ENCODE data around the gene PRKAR1B. TPM values are rescaled to one million over a fixed set of nuclear protein-coding genes. Genes with fewer than 3 reads are reported as not detected.

The PRKAR1B gene
- total RNA-seq (2022; extraction: Qiagen RNA extraction): 29.1 to 35.7 TPM (median 33.7 TPM) in 5 replicates

DNA sequence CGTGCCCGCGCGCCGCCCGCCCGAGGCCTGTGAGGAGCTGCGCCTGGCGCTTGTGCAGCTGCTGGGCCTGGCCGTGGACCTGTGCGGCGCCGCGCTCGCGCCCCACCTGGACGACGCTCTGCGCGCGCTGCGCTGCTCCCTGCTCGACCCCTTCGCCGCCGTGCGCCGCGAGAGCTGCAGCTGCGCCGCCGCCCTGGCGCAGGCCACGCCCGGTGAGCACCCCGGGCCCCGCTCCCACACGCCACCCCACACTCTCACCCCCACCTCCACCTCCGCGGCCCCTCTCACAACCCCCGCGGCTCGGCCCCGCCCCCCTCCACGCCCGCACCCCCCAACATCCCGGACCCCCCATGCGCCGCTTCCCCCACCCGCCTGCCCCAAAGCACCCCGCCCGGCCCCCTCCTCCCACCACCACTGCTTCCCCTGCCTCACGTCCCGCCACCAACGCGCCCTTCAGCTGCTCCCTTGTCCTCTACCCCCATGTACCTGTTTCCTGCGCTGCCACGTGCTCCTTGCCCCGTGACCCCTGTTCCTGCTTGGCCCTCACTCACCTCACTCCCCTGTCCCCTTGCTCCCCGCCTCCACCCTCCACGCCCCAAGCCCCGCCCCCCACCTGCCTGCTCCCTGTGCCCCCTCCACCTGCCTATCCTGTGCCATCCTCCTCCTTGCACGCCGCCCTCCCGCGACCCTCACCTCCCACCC, at the start of gene PRKAR1B:
PRKAR1B (minus strand) TSS at position 178 of the 702 bp plus-strand sequence. CDS start 15,776 bp downstream, outside the sequence.

DNA sequence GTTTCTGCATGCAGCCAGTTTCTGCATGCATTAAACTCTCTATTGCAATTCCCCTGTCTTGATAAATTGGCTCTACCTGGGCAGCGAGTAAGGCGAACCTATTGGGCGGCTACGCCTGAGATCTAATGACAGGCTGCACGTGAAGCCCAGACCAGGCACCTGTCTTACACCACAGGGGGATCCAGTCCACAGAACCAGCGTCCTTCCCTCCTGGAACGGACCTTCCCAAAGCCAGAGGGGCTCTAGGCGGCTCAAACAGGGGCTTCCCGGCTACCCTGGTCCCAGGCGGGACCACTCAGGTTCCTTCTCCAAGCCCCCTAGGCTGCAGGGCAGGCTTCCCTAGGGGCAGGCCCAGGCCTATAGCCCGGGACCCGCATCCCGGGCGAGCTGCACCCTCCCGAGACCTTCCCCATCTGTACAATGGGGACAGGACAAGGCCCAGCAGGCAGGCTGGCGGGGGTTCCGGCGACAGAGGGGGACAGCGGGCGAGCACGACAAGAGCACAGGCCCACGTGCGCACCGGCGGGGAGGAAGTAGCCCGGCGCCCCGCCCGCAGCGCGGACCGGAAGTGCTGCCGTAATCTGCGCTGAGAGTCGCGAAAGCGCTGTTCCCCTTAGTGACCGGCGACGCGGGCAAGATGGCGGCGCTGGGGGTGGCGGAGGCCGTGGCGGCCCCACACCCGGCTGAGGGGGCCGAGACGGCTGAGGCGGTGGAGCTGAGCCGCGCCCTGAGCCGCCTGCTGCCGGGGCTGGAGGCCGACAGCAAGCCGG, 812 bp downstream of the PRKAR1B start, which contains the start of gene DNAAF5:
DNAAF5 (plus strand) TSS at position 616 of the 770 bp plus-strand sequence; CDS start at position 638, 22 bp downstream.

DNA sequence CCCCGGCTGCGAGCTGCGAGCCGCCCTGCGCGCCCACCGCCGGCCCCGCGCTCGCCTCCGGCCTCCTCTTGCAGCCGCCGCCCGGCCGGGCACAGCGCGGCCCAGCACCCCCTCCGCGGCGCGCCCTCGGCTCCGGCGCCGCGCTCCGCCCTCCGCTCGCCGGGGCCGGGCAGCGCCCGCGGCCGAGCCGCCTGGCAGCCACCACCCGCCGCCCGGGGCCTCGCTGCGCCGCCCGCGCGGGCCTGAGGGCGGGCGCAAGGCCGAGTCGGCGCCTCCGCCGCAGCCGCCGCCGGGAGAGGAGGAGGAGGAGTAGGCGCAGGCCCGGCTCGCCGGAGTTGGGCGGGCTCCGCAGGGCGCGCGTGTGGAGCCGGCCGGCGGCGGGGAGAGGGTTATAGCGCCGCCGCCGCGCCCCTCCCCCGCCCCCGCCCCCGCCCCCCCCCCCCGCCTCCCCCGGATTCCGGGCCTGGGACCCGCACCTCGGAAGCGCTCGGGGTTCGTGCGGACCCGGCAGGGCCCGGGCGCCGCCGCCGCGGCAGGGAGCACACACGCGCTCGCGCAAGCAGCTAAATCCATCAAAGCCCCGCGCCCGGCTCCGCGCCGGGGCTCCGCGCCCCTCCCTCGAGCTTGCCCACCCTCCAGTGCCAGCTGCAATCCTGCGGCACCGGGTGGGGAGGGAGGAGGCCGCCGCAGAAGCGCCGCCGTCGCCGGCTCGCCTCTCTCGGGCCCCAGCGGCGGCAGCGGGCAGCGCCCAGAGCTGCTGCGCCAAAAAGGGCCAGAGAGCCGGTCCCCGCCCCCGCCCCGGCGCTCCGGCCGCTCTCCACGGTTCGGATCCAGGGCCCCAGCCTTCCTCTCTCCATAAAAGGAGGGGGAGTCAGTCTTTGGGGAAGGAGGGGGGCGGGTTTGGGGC, 207.3 kb downstream of the PRKAR1B start, which contains the start of gene PDGFA:
PDGFA (minus strand) TSS at position 363 of the 907 bp plus-strand sequence. CDS start 845 bp downstream, outside the sequence.

Other genes with a start within 250 kb of the PRKAR1B start
- 30.2 to 36.4 TPM (median 35.7 TPM) in 5 replicates for gene PDGFA, start 207.4 kb downstream of the PRKAR1B start, total RNA-seq (2022; extraction: Qiagen RNA extraction)
- 41.8 to 52.4 TPM (median 48.3 TPM) in 5 replicates for gene DNAAF5, start 582 bp downstream of the PRKAR1B start, total RNA-seq (2022; extraction: Qiagen RNA extraction)
- 68.5 to 89.3 TPM (median 84.3 TPM) in 5 replicates for gene SUN1, start 105.2 kb upstream of the PRKAR1B start, total RNA-seq (2022; extraction: Qiagen RNA extraction)
- 40.6 to 71.2 TPM (median 59.6 TPM) in 5 replicates for gene GET4, start 149.3 kb upstream of the PRKAR1B start, total RNA-seq (2022; extraction: Qiagen RNA extraction)
- gene ADAP1, start 227.4 kb upstream of the PRKAR1B start, total RNA-seq (2022; extraction: Qiagen RNA extraction): 3.2 to 4.2 TPM (median 4.0 TPM) in 5 replicates
- 4.6 to 5.6 TPM (median 5.1 TPM) in 5 replicates for gene COX19, start 248.3 kb upstream of the PRKAR1B start, total RNA-seq (2022; extraction: Qiagen RNA extraction)

All from A549 treated with AZD2906 at 1 μM for 4 hours (cell line).